ENCODE results near the gene MYO1D.
A peak's percentile ranks its signal among the peaks of the same experiment; 100 is the strongest.
"Not testable (repeated sequence)": the region's sequence is repeated elsewhere in the genome, so short reads cannot be mapped to it uniquely, and the experiment has no call there.

MYO1D gene

GRCh38 chr17:32482568-32483320 lies 394.2 kb downstream of the MYO1D start:
- DNase-seq: no peak

- no peak for DNase-seq
These were observed 395.7 kb downstream of the MYO1D start for GRCh38 chr17:32481193-32481592.

- no peak for DNase-seq
These were observed 397.8 kb downstream of the MYO1D start for GRCh38 chr17:32479074-32479617.

GRCh38 chr17:32477220-32477619 lies 399.7 kb downstream of the MYO1D start:
- no peak for DNase-seq

DNA sequence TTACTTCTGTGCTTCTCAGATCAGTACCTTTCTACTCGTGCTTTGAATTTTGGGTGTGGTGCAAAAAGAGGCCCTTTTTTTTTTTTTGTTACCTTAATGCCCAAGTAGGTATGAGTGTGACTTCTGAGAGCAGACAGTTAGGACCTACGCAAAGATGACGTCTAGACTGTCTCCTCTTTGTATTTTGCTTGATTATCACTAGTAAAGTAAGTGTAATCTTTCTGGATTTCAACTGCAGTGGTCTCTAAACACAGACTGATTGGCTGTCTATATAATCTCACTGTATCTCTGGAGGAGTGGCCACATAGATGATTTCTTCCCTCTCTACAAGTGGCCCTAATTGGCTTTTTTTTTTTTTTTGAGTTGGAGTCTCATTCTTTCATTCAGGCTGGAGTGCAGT lies 401.7 kb downstream of the MYO1D start:
- DNase-seq: no peak

DNA sequence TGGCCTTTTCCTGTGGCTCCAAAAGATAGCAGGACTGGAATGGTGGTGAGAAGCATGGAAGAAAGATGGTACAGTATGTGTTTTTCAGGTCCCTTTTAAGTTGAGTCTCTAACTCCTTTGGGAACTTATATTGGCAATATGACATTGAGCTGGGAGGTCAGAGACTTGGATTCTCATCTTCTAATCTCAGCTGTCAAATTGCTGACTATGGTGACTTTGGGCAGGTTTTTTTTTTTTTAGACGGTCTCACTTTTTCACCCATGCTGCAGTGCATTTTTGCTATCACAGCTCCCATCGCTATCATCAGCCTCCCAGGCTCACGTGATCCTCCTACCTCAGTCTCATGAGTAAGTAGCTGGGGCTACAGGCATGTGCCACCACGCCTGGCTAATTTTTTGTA lies 405.3 kb downstream of the MYO1D start:
- no peak for DNase-seq

GRCh38 chr17:32470405-32471167 lies 406.3 kb downstream of the MYO1D start:
- DNase-seq: no peak

- DNase-seq: no peak
These were observed 409.0 kb downstream of the MYO1D start for GRCh38 chr17:32467949-32468348.

- DNase-seq: no peak
These were observed 412.6 kb downstream of the MYO1D start for GRCh38 chr17:32464374-32464773.

DNA sequence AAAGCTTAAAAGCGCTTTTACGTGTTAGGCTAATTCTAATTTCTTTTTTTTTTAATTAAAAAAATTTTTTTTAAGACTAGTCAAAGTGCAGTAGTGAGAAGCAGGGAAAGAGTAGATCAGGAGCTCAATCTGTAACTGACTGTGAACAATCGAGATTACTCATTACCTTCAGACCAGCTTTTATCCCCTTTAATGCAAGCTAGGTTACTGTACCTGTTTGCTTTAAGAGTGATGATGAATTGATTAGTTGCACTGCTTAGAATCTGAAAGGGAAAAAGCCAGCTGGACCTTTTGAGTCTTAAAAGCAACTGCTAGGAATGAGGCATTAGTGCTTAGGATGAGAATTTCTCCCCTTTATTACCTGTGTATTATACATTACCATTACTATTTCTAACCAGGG lies 413.6 kb downstream of the MYO1D start:
- no peak for DNase-seq

GRCh38 chr17:32461853-32462617 lies 414.9 kb downstream of the MYO1D start:
- peak; percentile 61 for DNase-seq

- DNase-seq: no peak
These were observed 415.4 kb downstream of the MYO1D start for GRCh38 chr17:32461498-32461852.

- DNase-seq: no peak
These were observed 416.9 kb downstream of the MYO1D start for GRCh38 chr17:32460054-32460453.

DNA sequence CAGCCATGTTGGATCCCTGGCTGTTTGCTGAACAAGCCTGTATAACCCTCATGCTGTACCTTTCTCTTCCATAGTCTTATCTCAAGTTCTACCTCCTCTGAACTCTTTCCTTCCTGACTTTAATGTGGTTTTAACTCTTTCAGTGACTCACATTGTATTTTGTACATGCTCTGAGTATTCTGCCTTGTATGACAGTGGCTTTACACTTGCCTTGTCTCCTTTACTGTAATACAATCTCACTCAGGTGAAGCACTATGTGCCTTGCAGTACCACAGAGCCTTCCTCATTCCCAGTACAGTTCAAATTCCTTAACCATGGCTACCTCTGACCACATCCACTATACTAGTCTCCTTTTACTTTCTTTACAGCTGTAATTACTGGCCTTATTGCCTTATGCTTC lies 418.6 kb downstream of the MYO1D start:
- DNase-seq: no peak

GRCh38 chr17:32453370-32453769 lies 423.6 kb downstream of the MYO1D start:
- no peak for DNase-seq

DNA sequence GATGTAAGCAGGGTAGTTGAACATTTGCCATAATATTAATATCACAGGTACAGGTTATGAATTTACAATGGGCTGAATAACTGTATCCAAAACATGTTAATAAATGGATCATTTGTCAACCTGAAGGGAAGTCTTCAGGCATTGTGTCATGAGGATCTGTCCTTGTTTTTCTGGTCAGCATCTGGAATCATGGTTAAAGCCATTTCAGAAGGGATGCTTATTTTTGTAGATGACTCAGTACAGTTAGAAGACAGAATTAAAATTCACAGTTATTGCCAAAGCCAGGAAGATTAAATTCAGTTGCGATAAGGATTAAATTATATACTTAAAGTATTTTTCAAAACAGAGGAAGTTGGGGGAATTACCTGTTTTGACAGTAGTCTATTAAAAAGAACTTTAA lies 424.6 kb downstream of the MYO1D start:
- DNase-seq: no peak

DNA sequence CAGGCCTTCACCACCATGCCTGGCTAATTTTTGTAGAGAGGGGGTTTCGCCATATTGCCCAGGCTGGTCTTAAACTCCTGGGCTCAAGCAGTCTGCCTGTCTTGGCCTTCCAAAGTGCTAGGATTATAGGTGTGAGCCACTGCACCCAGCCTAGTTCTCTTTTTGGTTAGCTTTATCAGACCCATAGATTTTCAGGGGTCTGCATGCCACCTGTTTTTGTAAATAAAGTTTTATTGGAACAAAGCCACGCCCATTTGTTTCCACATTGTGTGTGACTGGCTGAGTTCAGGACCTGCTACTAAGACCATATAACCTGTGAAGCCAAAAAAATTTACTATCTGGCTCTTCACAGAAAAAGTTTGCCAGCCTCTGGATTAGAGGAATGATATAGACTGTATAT lies 425.0 kb downstream of the MYO1D start:
- DNase-seq: no peak

DNA sequence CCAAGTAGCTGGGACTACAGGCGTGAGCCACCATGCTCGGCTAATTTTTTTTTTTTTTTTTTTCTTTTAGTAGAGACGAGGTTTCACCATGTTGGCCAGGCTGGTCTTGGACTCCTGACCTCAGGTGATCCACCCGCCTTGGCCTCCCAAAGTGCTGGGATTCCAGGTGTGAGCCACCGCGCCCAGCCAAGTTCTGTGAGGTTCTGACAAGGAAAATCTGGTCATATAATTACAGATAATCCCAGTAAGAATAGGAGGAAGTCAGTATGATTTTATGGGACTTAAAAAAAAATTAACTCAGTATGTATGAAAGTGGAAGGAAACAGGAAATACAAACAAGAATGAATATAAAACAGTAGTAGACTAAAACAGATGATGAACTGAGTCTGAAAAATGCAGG lies 426.5 kb downstream of the MYO1D start:
- not testable (repeated sequence) for DNase-seq

DNA sequence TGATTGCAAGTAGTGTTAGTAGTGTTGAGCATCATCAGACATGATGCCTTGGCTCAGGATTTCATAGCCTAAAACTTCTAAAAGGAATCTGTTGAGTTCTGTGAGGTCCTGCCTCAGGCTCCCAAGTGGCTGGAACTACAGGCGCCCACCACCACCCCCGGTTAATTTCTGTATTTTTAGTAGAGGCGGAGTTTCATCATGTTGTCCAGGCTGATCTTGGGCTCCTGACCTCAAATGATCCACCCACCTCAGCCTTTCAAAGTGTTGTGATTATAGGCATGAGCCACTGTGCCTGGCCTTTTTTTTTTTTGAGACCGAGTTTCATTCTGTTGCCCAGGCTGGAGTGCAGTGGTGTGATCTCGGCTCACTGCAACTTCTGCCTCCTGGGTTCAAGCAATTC lies 427.0 kb downstream of the MYO1D start:
- DNase-seq: no peak

DNA sequence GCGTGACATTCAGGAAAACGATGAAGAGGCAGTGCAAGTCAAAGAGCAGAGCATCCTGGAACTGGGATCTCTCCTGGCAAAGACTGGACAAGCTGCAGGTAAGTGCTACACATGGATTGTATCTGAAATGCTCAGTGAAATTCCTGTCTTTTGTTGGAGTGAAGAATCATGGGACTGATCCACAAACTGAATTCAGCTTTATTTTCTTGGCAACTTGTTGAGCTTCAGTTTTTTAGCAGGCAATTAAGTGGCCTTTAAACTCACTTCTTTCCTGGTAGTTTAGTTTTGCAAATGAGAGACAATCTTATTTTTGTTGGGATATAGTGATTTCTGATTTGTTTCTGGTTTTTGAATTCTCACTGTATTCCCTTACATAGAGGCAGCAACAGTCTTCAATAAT lies 430.0 kb downstream of the MYO1D start:
- no peak for DNase-seq

- DNase-seq: no peak
These were observed 431.0 kb downstream of the MYO1D start for GRCh38 chr17:32445971-32446370.

- no peak for DNase-seq
These were observed 431.4 kb downstream of the MYO1D start for GRCh38 chr17:32445497-32445896.

- DNase-seq: peak; percentile 13
These were observed 431.9 kb downstream of the MYO1D start for GRCh38 chr17:32445074-32445415.
